Stimulated activated memory B cell treated with anti-CD40 and anti-IgM and Interleukin-4, amounts not matched to agents 10 μg/mL and 1 μg/mL and 100 μg/mL, for 72 hours (primary cell): ENCODE results near the gene P2RX1.
"Not testable (repeated sequence)": the region's sequence is repeated elsewhere in the genome, so short reads cannot be mapped to it uniquely, and the experiment has no call there.

Experiments
- ATAC-seq: fragments of 150-1000 bp; cut with Tn5 transposase; 2 replicates; pipeline ENCODE4 v1.10.0; 2021
- H3K27ac Mint-ChIP-seq: one replicate; pipeline ENCODE4 v1.8.0; 2022; ENCODE audit warnings: mild to moderate bottlenecking, mixed read lengths
- H3K27me3 Mint-ChIP-seq: one replicate; pipeline ENCODE4 v1.8.0; 2022; ENCODE audit warnings: mixed read lengths
- H3K36me3 Mint-ChIP-seq: one replicate; pipeline ENCODE4 v1.8.0; 2022; ENCODE audit warnings: mixed read lengths
- H3K4me1 Mint-ChIP-seq: one replicate; pipeline ENCODE4 v1.8.0; 2022; ENCODE audit warnings: mixed read lengths
- H3K4me3 Mint-ChIP-seq: one replicate; pipeline ENCODE4 v1.8.0; 2022; ENCODE audit warnings: mild to moderate bottlenecking, moderate library complexity, mixed read lengths
- H3K9me3 Mint-ChIP-seq: one replicate; pipeline ENCODE4 v1.8.0; 2022; ENCODE audit warnings: mixed read lengths

P2RX1 gene

GRCh38 chr17:3956327-3956957 is 40.2 kb upstream of the P2RX1 start:
- Mint-ChIP-seq H3K27ac (peak overlapping the region; percentile 57), H3K4me1 (peaks cover 83% of the 10 kb centered on the region), H3K36me3 (peaks cover 12% of the 10 kb centered on the region), H3K9me3 (no peaks in the 10 kb centered on the region), H3K27me3 (no peaks in the 10 kb centered on the region), H3K4me3 (peak overlapping the region; percentile 4)
- ATAC-seq = peak; percentile 51

DNA sequence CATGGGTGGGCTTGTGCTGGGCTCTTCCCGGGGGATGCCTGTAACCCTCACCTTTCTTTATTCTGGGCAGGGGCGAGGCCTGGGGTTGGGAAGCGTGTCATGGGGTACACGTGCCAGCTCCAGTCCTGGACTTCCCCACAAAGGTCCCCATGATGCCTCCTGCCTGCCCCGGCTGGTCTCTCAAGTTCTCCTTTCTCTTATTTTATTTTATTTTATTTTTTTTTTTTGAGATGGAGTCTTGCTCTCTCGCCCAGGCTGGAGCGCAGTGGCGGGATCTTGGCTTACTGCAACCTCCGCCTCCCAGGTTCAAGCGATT is 39.4 kb upstream of the P2RX1 start:
- Mint-ChIP-seq H3K36me3 (peaks cover 13% of the 10 kb centered on the region), H3K9me3 (no peaks in the 10 kb centered on the region), H3K4me3 (no peak overlapping the region), H3K27me3 (no peaks in the 10 kb centered on the region), H3K27ac (peak overlapping the region; percentile 57), H3K4me1 (peaks cover 75% of the 10 kb centered on the region)
- no peak for ATAC-seq

GRCh38 chr17:3954976-3955672 is 38.9 kb upstream of the P2RX1 start:
- ATAC-seq = no peak
- H3K36me3 Mint-ChIP-seq = peaks cover 16% of the 10 kb centered on the region
- H3K27me3 Mint-ChIP-seq = no peaks in the 10 kb centered on the region
- peaks cover 70% of the 10 kb centered on the region for H3K4me1 Mint-ChIP-seq
- H3K9me3 Mint-ChIP-seq = no peaks in the 10 kb centered on the region
- H3K4me3 Mint-ChIP-seq = no peak overlapping the region
- H3K27ac Mint-ChIP-seq = peak overlapping the region; percentile 57

- no peak overlapping the region for H3K4me3 Mint-ChIP-seq
- ATAC-seq = no peak
- H3K27ac Mint-ChIP-seq = peak overlapping the region; percentile 64
- H3K4me1 Mint-ChIP-seq = peaks cover 59% of the 10 kb centered on the region
- H3K9me3 Mint-ChIP-seq = no peaks in the 10 kb centered on the region
- no peaks in the 10 kb centered on the region for H3K27me3 Mint-ChIP-seq
- peaks cover 21% of the 10 kb centered on the region for H3K36me3 Mint-ChIP-seq
Measured at GRCh38 chr17:3954086-3954485, 37.8 kb upstream of the P2RX1 start.

- H3K9me3 Mint-ChIP-seq = no peaks in the 10 kb centered on the region
- H3K4me1 Mint-ChIP-seq = peaks cover 57% of the 10 kb centered on the region
- peaks cover 26% of the 10 kb centered on the region for H3K36me3 Mint-ChIP-seq
- ATAC-seq = no peak
- no peak overlapping the region for H3K4me3 Mint-ChIP-seq
- no peaks in the 10 kb centered on the region for H3K27me3 Mint-ChIP-seq
- peak overlapping the region; percentile 64 for H3K27ac Mint-ChIP-seq
Measured at GRCh38 chr17:3953542-3953941, 37.3 kb upstream of the P2RX1 start.

DNA sequence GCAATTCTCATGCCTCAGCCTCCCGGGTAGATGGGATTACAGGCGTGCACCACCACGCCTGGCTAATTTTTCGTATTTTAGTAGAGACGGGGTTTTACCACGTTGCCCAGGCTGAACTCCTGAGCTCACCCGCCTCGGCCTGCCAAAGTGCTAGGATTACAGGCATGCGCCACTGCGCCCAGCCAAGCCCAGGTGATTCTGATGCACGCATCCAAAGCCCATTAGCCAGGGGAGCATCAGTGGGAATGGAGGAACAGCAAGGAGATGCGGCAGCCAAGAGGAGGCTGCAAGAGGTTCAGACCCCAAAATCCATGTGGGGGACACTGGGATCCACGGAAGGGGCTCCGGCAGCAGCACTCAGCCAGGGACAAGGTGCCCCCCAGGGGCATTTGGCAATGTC is 35.9 kb upstream of the P2RX1 start:
- Mint-ChIP-seq H3K36me3 (peaks cover 26% of the 10 kb centered on the region), H3K9me3 (no peaks in the 10 kb centered on the region), H3K27ac (no peak overlapping the region), H3K4me1 (peaks cover 43% of the 10 kb centered on the region), H3K27me3 (no peaks in the 10 kb centered on the region), H3K4me3 (no peak overlapping the region)
- ATAC-seq = no peak

- Mint-ChIP-seq H3K4me3 (no peak overlapping the region), H3K27ac (no peak overlapping the region), H3K36me3 (peaks cover 25% of the 10 kb centered on the region), H3K9me3 (no peaks in the 10 kb centered on the region), H3K4me1 (peaks cover 36% of the 10 kb centered on the region), H3K27me3 (no peaks in the 10 kb centered on the region)
- no peak for ATAC-seq
Measured at GRCh38 chr17:3951420-3951819, 35.2 kb upstream of the P2RX1 start.

DNA sequence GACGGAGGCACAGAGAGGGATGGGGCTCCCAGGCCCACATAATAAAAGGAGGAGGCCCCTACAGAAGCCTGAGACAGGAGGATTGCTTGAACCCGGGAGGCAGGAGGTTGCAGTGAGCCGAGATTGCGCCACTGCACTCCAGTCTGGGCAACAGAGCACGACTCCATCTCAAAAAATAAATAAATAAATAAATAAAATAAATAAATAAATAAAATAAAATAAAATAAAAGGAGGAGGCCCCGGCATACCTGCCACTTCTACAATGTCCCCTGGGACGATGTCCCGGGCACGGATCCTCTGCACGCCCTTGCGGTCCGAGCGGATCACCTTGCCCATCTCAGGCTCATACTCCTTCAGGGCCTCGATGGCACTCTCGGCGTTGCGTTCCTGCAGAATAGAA is 34.7 kb upstream of the P2RX1 start:
- no peak overlapping the region for H3K27ac Mint-ChIP-seq

DNA sequence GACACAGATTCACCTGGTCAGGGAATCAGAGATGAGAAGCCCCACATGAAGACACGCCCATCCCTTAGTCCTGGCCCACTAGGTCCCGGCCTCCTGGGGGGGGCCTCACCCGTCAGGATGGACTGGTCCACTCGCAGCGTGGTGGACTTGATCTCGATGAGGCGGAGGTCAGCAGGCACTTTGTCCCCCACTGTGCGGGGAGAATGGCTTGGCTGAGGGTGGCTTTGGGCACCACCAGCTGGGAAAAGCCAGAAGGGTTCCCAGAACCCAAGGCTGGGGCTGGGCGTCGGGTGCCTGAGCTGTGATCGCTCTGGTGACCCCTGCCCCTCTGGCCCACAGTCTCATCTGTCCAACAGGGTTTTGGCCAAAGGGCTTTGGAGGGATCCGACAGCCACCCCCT is 34.3 kb upstream of the P2RX1 start:
- Mint-ChIP-seq H3K27ac (no peak overlapping the region), H3K4me1 (peaks cover 27% of the 10 kb centered on the region), H3K4me3 (no peak overlapping the region), H3K27me3 (no peaks in the 10 kb centered on the region), H3K36me3 (peaks cover 24% of the 10 kb centered on the region), H3K9me3 (no peaks in the 10 kb centered on the region)
- ATAC-seq = no peak

More for the DNA sequence above, 34.7 kb upstream of the P2RX1 start:
- Mint-ChIP-seq H3K9me3 (no peaks in the 10 kb centered on the region), H3K36me3 (peaks cover 22% of the 10 kb centered on the region), H3K4me3 (no peak overlapping the region), H3K4me1 (peaks cover 32% of the 10 kb centered on the region), H3K27me3 (no peaks in the 10 kb centered on the region)
- no peak for ATAC-seq

DNA sequence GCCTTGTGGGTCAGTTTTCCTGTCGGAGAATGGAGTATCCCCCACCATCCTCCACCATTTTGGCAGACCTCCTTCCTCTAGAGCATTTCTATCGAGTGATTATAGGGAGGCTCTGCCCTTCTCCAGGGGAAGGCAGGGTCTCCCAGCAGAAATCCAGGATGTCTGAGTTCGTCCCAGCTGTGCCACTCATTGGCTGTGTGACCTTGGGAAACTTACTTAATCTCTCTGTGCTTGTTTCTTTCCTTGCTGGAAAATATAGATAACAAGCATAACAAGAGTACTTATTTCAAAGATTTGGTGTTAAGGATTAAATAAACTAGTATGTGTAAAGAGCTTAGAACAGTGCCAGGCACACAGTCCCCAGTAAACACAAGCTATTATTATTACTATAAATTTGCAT is 33.2 kb upstream of the P2RX1 start:
- Mint-ChIP-seq H3K4me3 (no peak overlapping the region), H3K9me3 (no peaks in the 10 kb centered on the region), H3K36me3 (peaks cover 30% of the 10 kb centered on the region), H3K27ac (no peak overlapping the region), H3K27me3 (no peaks in the 10 kb centered on the region), H3K4me1 (peaks cover 16% of the 10 kb centered on the region)
- no peak for ATAC-seq

GRCh38 chr17:3948551-3948950 is 32.3 kb upstream of the P2RX1 start:
- not testable (repeated sequence) for H3K27me3 Mint-ChIP-seq, H3K27ac Mint-ChIP-seq, H3K9me3 Mint-ChIP-seq, ATAC-seq, H3K4me3 Mint-ChIP-seq
- H3K36me3 Mint-ChIP-seq = peaks cover 39% of the 10 kb centered on the region
- H3K4me1 Mint-ChIP-seq = peaks cover 16% of the 10 kb centered on the region

GRCh38 chr17:3947318-3947810 is 31.1 kb upstream of the P2RX1 start:
- H3K36me3 Mint-ChIP-seq = peaks cover 49% of the 10 kb centered on the region
- no peak overlapping the region for H3K4me3 Mint-ChIP-seq
- no peak overlapping the region for H3K27ac Mint-ChIP-seq
- no peaks in the 10 kb centered on the region for H3K27me3 Mint-ChIP-seq
- ATAC-seq = no peak
- H3K9me3 Mint-ChIP-seq = no peaks in the 10 kb centered on the region
- peaks cover 8% of the 10 kb centered on the region for H3K4me1 Mint-ChIP-seq

- Mint-ChIP-seq H3K4me3 (no peak overlapping the region), H3K9me3 (no peaks in the 10 kb centered on the region), H3K27ac (no peak overlapping the region), H3K27me3 (no peaks in the 10 kb centered on the region), H3K36me3 (peaks cover 49% of the 10 kb centered on the region), H3K4me1 (peaks cover 8% of the 10 kb centered on the region)
- ATAC-seq = no peak
Measured at GRCh38 chr17:3946711-3947235, 30.5 kb upstream of the P2RX1 start.

DNA sequence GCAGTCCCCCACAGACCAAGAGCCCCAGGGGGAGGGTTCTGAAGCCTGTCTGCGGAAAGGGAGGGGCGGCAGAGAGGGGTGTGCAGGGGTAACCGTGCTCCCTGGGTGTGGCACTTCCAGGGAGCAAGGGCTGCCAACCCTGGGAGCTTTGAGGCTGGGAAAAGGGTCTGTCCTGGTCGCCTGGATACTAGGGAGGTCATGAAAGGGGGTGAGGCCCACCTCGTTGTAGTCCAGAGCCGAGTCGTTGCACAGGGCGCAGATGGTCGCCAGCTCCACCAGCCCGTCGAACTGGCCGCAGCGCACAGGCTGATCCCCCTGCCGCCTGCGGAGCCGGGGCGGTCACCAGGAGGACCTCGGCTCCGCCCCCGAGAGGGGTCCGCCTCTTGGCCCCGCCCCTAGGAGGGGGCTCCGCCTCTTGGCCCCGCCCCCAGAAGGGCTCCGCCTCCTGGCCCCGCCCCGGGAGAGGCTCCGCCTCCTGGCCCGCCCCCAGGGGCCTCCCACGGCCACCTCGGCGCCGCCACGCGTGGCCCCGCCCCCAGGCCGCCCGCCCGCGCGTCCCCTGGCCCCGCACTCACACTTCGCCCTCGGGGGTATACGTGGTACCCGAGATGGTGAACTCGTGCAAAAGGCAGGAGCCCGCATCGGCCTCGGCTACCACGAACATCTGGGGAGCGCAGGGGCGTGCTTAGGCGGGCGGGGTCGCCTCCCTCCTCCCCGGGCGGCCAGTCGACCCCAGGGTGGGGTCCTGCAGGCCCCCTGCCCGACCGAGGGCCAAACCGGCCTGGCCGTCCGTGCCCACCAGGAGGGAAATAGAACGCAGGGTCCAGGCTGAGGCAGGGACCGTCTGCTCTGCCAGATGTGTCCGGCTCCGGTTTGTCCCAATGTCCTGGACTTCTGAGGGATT is 28.5 kb upstream of the P2RX1 start:
- no peaks in the 10 kb centered on the region for H3K27me3 Mint-ChIP-seq
- H3K4me1 Mint-ChIP-seq = peaks cover 8% of the 10 kb centered on the region
- H3K36me3 Mint-ChIP-seq = peaks cover 58% of the 10 kb centered on the region
- peak; percentile 73 for ATAC-seq
- H3K4me3 Mint-ChIP-seq = no peak overlapping the region
- H3K27ac Mint-ChIP-seq = peak overlapping the region; percentile 2
- H3K9me3 Mint-ChIP-seq = no peaks in the 10 kb centered on the region

- H3K27me3 Mint-ChIP-seq = no peaks in the 10 kb centered on the region
- peak overlapping the region; percentile 2 for H3K27ac Mint-ChIP-seq
Measured at GRCh38 chr17:3943240-3943891, 27.1 kb upstream of the P2RX1 start.

More at GRCh38 chr17:3943240-3943891, 27.1 kb upstream of the P2RX1 start:
- H3K4me1 Mint-ChIP-seq = peaks cover 8% of the 10 kb centered on the region
- ATAC-seq = no peak
- no peaks in the 10 kb centered on the region for H3K9me3 Mint-ChIP-seq
- no peak overlapping the region for H3K4me3 Mint-ChIP-seq
- H3K36me3 Mint-ChIP-seq = peaks cover 60% of the 10 kb centered on the region
